Left colon (tissue), 2 donors: ENCODE measurements around the gene ATF6. TPM values are rescaled to one million over a fixed set of nuclear protein-coding genes. Genes with fewer than 3 reads are reported as not detected.
A peak's percentile ranks its signal among the peaks of the same experiment; 100 is the strongest.
"Not testable (repeated sequence)": the region's sequence is repeated elsewhere in the genome, so short reads cannot be mapped to it uniquely, and the experiment has no call there.

Experiments used
- ATAC-seq: fragments of 200-7000 bp; cut with Tn5 transposase; one replicate; pipeline ENCODE4 v1.9.1; 2020; ENCODE audit warnings: mild to moderate bottlenecking, moderate library complexity
- DNase-seq, 2 donors: peaks; one replicate each; pipeline ENCODE4 v3.0.0-alpha.2; 2020
- intact Hi-C, 2 donors: fragments of 100-400 bp; cut with DNase I in 1 of 2; cut with micrococcal nuclease in 1 of 2; formaldehyde crosslinking; loops; one replicate each; pipeline versions ENCODE4 v1.11.2 to v1.14.0; 2022; cut with DNase I, micrococcal nuclease
- total RNA-seq, 2 donors: library from RNA; stranded (reverse); fragmentation: NEBNext Ultra II Directional; extraction: Animal tissue kit (Norgen Biotek cat#: 25700); gene quantifications; one replicate each; pipeline ENCODE4 v1.2.1, GENCODE V29; 2021
- donor health status: DM: no; HTN: no; CAD: no.
- donor health status: DM: yes; HTN: yes; CAD: no.

The ATF6 gene
- total RNA-seq, 2 donors from 2014 or later = 23.8 to 26.1 TPM

GRCh38 chr1:161731241-161731640 lies 34.9 kb upstream of the ATF6 start:
- intact Hi-C loops = no loop called here
- no peak for ATAC-seq
- DNase-seq = no peak

GRCh38 chr1:161731981-161732718 lies 34.0 kb upstream of the ATF6 start:
- DNase-seq = no peak
- ATAC-seq = no peak
- intact Hi-C loops = no loop called here

GRCh38 chr1:161733526-161733925 lies 32.6 kb upstream of the ATF6 start:
- no peak for DNase-seq

GRCh38 chr1:161735837-161736236 lies 30.3 kb upstream of the ATF6 start:
- intact Hi-C loops = loop anchor here in 1 of 2 donors (5.0 kb wide), 1 partner anchor 89 kb away; no protein-coding TSS in a partner anchor
- DNase-seq (no peak), ATAC-seq (no peak)

More at GRCh38 chr1:161733526-161733925, 32.6 kb upstream of the ATF6 start:
- intact Hi-C loops = no loop called here
- ATAC-seq = no peak

GRCh38 chr1:161736335-161736969 lies 29.7 kb upstream of the ATF6 start:
- intact Hi-C loops = loop anchor here in 1 of 2 donors (5.0 kb wide), 1 partner anchor 89 kb away; no protein-coding TSS in a partner anchor
- ATAC-seq (no peak), DNase-seq (no peak)

- ATAC-seq (no peak), DNase-seq (no peak)
- intact Hi-C loops = loop anchor here in 1 of 2 donors (5.0 kb wide), 1 partner anchor 90 kb away; no protein-coding TSS in a partner anchor
Measured at GRCh38 chr1:161737625-161738024, 28.5 kb upstream of the ATF6 start.

- ATAC-seq = peak; percentile 60
- intact Hi-C loops = loop anchor here in 1 of 2 donors (5.0 kb wide), 1 partner anchor 91 kb away; no protein-coding TSS in a partner anchor
Measured at GRCh38 chr1:161738627-161739287, 27.4 kb upstream of the ATF6 start.

GRCh38 chr1:161739865-161740566 lies 26.1 kb upstream of the ATF6 start:
- intact Hi-C loops = loop anchor here in 1 of 2 donors (5.0 to 10.0 kb wide), 2 partner anchors 93 to 255 kb away; no protein-coding TSS in a partner anchor
- ATAC-seq (peak; percentile 14), DNase-seq (no peak)

More at GRCh38 chr1:161738627-161739287, 27.4 kb upstream of the ATF6 start:
- DNase-seq = peak; percentile 48 to 60

GRCh38 chr1:161740921-161741320 lies 25.2 kb upstream of the ATF6 start:
- intact Hi-C loops = loop anchor here in 1 of 2 donors (10.0 kb wide), 1 partner anchor 256 kb away; no protein-coding TSS in a partner anchor
- DNase-seq (no peak), ATAC-seq (no peak)

- intact Hi-C loops = loop anchor here in 1 of 2 donors (10.0 kb wide), 1 partner anchor 258 kb away; no protein-coding TSS in a partner anchor
- ATAC-seq = no peak
- no peak for DNase-seq
Measured at GRCh38 chr1:161743231-161743630, 22.9 kb upstream of the ATF6 start.

GRCh38 chr1:161747801-161748200 lies 18.3 kb upstream of the ATF6 start:
- intact Hi-C loops = loop anchor here in 1 of 2 donors (10.0 kb wide), 1 partner anchor 263 kb away; no protein-coding TSS in a partner anchor
- ATAC-seq (no peak), DNase-seq (no peak)

- ATAC-seq = peak; percentile 99
- DNase-seq = peak; percentile 93 to 94
- intact Hi-C loops = loop anchor here in 1 of 2 donors (10.0 kb wide), 1 partner anchor 265 kb away; no protein-coding TSS in a partner anchor
Measured at GRCh38 chr1:161749509-161750407, 16.4 kb upstream of the ATF6 start, which contains the start of gene DUSP12. Gene DUSP12 (plus strand): TSS chr1:161749786. CDS start chr1:161749802, 16 bp downstream.

- ATAC-seq (no peak), DNase-seq (peak in 1 of 2 donors; percentile 37)
- intact Hi-C loops = no loop called here
Measured at GRCh38 chr1:161763522-161764098, 2.5 kb upstream of the ATF6 start.

GRCh38 chr1:161768461-161768860 lies 2.3 kb downstream of the ATF6 start:
- intact Hi-C loops = no loop called here

GRCh38 chr1:161768986-161769672 lies 3.0 kb downstream of the ATF6 start:
- intact Hi-C loops = no loop called here
- no peak for ATAC-seq
- DNase-seq = no peak

More at GRCh38 chr1:161768461-161768860, 2.3 kb downstream of the ATF6 start:
- DNase-seq = no peak
- no peak for ATAC-seq

- ATAC-seq, DNase-seq, intact Hi-C loops: not testable (repeated sequence)
Measured at GRCh38 chr1:161769673-161770045, 3.5 kb downstream of the ATF6 start.
